ENCODE data around the gene RAB19.

Gene RAB19

GRCh38 chr7:140403878-140404564, at the start of gene RAB19:
TSS of gene RAB19 (plus strand) at chr7:140404058. CDS start at chr7:140407647, 3,589 bp downstream.
- FAIRE-seq: no peak

GRCh38 chr7:140358024-140358411, 45.8 kb upstream of the RAB19 start:
- no peak for FAIRE-seq

- FAIRE-seq: no peak
Observed at GRCh38 chr7:140358412-140359051, 45.3 kb upstream of the RAB19 start.

- no peak for FAIRE-seq
Observed at GRCh38 chr7:140360697-140361229, 43.1 kb upstream of the RAB19 start.

- FAIRE-seq: no peak
Observed at GRCh38 chr7:140364819-140365218, 39.0 kb upstream of the RAB19 start.

GRCh38 chr7:140367528-140367927, 36.3 kb upstream of the RAB19 start:
- no peak for FAIRE-seq

- no peak for FAIRE-seq
Observed at GRCh38 chr7:140369294-140369693, 34.6 kb upstream of the RAB19 start.

GRCh38 chr7:140375323-140375722, 28.5 kb upstream of the RAB19 start:
- FAIRE-seq: no peak

- no peak for FAIRE-seq
Observed at GRCh38 chr7:140375892-140376730, 27.7 kb upstream of the RAB19 start.

- FAIRE-seq: no peak
Observed at GRCh38 chr7:140383954-140384713, 19.7 kb upstream of the RAB19 start.

GRCh38 chr7:140384894-140385545, 18.8 kb upstream of the RAB19 start:
- FAIRE-seq: no peak

GRCh38 chr7:140389445-140389844, 14.4 kb upstream of the RAB19 start:
- FAIRE-seq: no peak

- FAIRE-seq: no peak
Observed at GRCh38 chr7:140390034-140390433, 13.8 kb upstream of the RAB19 start.

- FAIRE-seq: no peak
Observed at GRCh38 chr7:140390466-140391190, 13.2 kb upstream of the RAB19 start.

- FAIRE-seq: no peak
Observed at GRCh38 chr7:140391634-140392033, 12.2 kb upstream of the RAB19 start.

GRCh38 chr7:140393756-140394306, 10.0 kb upstream of the RAB19 start:
- FAIRE-seq: no peak

GRCh38 chr7:140397784-140398750, 5.8 kb upstream of the RAB19 start, which contains the start of gene SLC37A3:
TSS of gene SLC37A3 (minus strand) at chr7:140398530. CDS start at chr7:140382526, 16,004 bp downstream.
- no peak for FAIRE-seq

- no peak for FAIRE-seq
Observed at GRCh38 chr7:140398821-140399220, 5.0 kb upstream of the RAB19 start.

GRCh38 chr7:140400381-140400780, 3.5 kb upstream of the RAB19 start:
- no peak for FAIRE-seq

All from TTC549 (cell line).